DMS53 treated with DMSO at 0.1 percent for 48 hours (cell line): ENCODE results near the gene TNFRSF11A.
A peak's percentile ranks its signal among the peaks of the same experiment; 100 is the strongest.

Experiments
- DNase-seq: peaks from one replicate; lab custom pipeline; 2025; ENCODE audit not compliant: unreplicated experiment; lab: John Stamatoyannopoulos, UW

The TNFRSF11A gene

DNA sequence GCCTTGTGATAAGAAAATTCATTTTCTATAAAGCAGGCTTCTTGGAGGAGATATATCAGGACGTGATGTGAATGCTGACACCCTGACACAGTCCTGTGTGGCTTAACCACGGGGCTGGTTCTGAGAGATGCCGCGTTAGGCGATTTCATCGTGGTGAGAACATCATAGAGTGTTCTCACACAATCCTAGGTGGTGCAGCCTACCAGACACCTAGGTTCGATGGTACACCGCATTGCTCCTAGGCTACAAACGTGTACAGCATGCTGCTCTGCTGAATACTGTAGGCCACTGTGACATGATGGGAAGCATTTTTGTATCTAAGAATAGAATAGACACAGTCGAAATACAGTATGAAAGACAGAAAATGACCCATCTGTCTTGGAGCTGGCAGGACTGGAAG is 82.5 kb downstream of the TNFRSF11A start:
- no peak for DNase-seq

DNA sequence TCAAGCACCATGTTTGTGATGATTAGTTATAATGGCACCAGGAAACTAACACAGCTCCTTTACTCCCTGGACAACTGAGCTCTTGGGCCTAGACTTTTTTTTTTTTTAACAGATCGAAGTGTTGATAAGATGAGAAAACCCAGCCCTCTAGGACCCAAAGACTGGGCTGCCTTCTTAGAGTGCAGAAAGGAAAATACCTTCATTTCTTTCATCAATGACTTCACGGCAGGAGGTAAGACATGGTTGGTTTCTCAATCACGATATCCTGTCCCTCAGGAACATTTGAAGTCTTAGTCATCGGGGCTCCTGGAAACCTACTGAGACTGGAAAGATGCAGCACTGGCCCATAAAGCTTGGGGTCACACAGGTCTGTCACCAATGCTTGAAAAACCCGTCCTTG is 84.7 kb downstream of the TNFRSF11A start:
- no peak for DNase-seq

- no peak for DNase-seq
Measured at GRCh38 chr18:62412231-62412979, 87.3 kb downstream of the TNFRSF11A start.

DNA sequence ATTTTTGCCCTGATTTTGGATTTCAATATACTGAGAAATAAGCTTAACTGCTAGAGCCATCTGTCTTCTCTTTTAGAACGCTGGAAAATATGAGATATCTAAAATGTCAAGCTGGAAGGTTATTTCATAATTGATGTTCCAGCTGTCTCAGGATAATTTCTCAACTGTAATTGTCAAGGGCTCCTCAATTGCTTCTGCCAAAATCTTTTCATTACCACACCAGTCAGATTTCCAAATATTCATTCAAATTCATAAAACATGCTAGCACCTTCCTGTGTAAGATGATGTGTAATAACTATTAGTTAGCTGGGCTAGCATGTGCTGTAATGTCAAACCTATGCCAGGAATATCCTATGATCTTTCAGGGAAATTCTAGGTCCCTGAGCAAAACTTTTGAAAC is 88.1 kb downstream of the TNFRSF11A start:
- DNase-seq = no peak

DNA sequence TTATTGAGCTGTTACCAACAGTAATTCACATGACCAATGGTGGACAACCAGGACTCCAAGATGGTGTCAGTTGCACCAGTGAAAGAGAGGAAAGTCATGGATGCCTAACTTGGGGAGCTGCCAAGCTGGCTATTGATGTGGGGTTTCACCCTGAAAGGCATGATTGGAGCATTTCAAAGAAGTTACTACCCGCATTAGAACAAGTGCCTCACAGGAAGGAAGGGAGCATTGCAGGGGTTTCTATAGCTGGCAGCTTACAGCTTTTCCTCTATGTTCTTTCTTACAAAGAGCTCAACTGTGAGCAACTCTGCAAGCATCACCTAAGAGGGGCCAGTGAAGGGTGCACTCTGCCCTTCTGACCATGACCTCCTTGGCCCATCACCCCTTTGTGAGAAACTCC is 93.1 kb downstream of the TNFRSF11A start:
- DNase-seq = no peak

DNA sequence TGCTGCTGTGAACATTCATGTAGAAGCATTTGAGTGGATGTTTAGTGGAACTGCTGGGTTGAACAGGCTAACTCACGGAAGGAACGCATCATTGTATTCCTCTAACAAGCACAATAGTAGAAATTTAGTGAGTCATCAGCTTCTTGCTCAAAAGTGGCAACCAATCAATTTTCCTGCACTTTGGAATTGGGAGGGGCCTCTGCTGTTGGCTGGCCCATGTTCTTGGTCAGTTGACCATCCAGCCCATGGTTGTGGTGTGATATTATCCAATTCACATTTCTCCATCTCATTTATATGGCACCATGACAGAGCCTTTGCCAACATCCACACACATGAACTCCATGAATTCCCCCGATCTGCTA is 95.0 kb downstream of the TNFRSF11A start:
- peak; percentile 15 for DNase-seq

DNA sequence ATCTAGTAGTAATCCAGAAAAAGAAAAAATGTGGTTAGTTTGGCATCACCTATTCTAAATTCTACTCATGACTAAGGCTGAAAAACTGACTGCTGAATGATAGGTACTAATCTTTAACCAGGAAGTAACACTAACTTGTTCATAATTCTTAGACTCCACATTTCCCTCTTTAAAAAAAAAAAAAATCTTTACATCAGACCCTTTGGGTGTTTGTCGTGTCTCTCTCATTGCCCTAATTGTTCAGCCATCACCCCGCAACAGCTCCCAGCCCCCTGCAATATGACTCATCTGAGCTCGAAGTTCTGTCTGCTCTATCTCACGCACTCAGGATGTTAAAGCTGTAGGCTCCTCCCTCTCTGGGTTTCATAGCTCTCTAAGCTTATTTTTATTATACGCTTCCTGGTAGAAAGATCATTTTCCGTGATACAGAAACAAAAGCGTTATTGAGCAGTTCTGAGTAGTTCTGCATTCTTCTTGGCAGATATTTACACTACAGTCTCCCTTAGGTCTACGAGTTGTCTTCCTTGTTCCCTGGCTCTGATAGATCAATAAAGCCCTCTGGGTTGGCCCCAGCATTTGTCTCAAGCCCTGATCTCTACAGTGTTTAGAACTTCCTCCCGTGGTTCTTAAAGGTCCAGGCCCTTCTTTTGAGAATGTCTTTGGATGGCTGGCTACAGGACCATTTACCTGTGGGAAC is 95.6 kb downstream of the TNFRSF11A start:
- DNase-seq = peak; percentile 84

DNA sequence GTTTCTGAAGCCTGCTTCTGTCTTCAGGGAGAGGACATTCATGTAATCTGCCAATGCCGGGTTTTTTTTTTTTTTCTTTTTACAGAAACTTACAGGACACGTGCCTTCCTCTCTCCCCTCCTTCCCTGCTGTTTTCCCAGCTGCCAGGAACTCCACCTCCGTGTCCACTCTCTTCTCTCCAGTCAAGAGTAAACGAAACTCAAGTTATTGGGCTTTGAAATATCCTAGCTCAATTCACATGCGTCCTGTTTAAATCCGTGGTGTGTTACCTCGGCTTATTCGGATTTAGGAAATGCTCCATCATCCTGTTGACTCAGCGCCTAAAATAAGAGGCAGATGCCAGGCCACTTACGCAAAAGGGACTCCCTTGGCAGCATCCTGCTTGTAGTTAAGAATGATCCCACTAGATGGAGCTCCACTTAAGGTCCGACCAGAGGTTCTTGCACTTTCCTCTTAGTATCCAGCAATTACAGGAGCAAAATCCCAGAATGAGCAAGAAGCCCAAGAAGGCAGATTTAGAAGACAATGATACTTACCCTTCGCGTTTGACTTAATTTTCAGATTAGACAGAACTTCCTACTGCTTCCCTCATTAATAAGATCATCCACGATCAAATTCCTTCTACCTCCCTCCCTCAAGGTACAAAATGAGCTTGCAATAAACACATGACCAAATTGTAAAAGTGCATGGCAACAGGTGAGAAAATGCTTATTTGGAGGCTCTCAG is 100.5 kb downstream of the TNFRSF11A start:
- peak; percentile 98 for DNase-seq

DNA sequence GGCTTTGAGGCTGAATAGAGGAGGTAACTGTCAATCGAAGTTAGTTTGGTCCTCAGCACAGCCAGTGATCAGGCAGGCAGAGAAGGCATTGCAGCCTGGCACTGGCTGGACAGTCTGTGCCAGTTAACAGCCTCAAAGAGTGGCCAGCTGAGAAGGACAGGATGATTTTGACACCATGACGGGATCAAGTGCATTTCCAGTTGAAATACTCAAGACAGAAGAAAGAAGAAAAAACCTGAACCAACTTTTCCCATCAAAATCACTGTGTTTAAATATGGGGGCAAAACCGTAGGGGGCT is 101.0 kb downstream of the TNFRSF11A start:
- no peak for DNase-seq

DNA sequence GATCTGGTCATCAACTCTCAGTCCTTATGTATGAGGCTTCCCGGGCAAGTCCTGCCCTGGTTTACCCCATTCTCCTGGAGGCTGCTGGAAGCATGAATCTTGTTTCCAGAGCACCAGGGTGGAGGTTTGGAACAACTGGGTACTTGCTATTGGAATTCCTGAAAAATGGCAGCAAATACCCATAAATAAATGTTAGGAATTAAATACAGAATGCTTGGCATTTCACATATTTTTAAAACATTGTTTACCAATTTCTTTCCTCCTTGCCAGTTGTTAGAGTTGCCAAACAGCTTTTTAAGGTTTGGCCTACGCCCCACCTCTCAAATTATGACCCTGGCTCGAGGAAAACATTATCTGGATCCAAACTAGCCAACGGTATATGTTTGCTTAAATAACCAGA is 107.1 kb downstream of the TNFRSF11A start:
- DNase-seq = no peak

DNA sequence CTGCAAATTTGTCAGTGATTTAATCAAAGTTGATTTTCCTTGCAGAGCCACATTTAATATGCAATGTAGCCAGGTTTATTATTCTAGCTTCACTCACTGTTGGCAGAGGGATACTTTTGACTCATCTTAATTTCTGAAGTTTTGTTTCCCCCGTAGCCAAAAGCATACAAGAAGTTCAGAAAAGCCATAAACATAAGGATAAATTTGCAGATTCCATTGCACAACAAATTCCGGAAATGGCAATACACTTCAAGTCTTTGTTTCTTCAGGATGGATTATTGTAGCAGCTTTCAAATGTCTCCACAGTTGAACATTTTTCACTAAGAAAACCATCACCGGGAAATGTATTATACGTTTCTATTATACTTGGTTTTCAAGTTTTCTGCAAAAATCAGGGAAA is 109.7 kb downstream of the TNFRSF11A start:
- no peak for DNase-seq

- DNase-seq = no peak
Measured at GRCh38 chr18:62435435-62436031, 110.4 kb downstream of the TNFRSF11A start.

DNA sequence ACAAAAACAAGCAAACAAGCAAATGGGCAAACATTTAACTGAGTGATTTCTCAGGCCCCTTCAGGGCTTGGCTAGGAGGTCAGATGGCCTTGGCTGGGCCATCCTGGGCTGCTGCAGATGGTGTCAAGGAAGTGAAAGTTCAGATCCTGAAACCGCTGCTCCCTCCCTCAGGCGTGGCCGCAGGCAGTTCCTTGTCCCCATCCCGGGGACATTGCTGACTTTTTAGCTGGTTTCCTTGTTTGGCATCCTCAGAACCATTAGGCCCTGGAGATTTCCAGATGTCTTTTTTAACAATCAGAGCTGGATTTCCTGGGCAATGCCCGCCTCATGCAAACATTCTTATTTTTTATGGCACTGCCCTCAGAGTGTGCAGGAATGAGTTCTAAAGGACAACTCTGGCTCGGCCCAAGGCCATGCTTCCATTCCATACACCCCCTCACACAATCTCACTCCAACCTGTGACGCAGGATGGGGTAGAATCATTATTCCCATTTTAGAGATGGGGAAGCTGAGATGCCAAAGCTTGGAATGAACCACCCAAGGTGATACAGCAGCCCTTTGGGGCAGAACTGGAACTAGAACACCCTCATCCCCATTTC is 111.6 kb downstream of the TNFRSF11A start:
- no peak for DNase-seq

GRCh38 chr18:62437235-62438017 is 112.3 kb downstream of the TNFRSF11A start:
- DNase-seq = no peak

DNA sequence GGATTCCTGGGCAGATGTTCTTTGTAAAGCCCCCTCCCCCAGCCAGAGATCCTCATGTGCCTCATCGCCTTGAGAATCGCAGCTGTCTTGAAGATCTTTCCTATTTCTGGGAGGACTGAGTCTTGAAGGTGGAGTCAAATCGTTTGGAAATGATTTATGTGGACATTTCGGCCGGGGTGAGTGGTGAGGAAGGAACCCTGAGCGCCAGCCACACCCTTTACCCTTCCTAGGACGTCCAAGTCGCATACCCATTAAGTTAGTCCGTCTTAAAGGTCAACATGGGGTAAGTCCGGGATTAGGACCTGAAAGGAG is 112.9 kb downstream of the TNFRSF11A start:
- no peak for DNase-seq

DNA sequence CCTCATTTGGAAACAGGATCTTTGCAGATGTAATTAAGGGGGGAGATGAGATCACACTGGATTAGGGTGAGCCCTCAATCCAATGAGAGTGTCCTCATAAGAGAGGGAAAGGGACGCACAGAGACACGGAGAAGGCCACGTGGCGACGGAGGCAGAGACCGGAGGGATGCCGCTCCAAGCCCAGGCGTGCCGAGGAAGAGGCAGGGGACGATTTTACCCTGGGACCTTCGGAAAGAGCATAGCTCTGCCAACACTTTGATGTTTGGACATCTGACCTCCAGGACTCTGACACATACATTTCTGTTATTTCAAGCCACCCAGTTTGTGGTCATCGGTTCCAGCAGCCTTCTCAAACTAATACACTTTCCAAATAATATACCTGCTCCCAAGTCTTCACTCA is 113.3 kb downstream of the TNFRSF11A start:
- DNase-seq = no peak

- no peak for DNase-seq
Measured at GRCh38 chr18:62438866-62439265, 113.8 kb downstream of the TNFRSF11A start.
